Smooth muscle cell (in vitro differentiated cells): ENCODE measurements around the gene KRT6B. TPM values are rescaled to one million over a fixed set of nuclear protein-coding genes. Genes with fewer than 3 reads are reported as not detected.
A peak's percentile ranks its signal among the peaks of the same experiment; 100 is the strongest.

Experiments used
- DNase-seq: peaks from one replicate; lab custom pipeline; 2025; ENCODE audit not compliant: unreplicated experiment; lab: John Stamatoyannopoulos, UW
- H2AFZ ChIP-seq: fragments of 200-600 bp; sonication (generic); 2 replicates; pipeline ENCODE4 v1.6.0; 2016; ENCODE audit warnings: antibody characterized with exemption, low read depth, mild to moderate bottlenecking
- H3F3A ChIP-seq: fragments of 200-600 bp; sonication (generic); 2 replicates; pipeline ENCODE4 v1.6.0; 2017; ENCODE audit warnings: antibody characterized with exemption, low read depth
- H3K27ac ChIP-seq: fragments of 200-600 bp; sonication (generic); 2 replicates; pipeline ENCODE4 v1.5.1; 2016; ENCODE audit warnings: low read depth, mild to moderate bottlenecking
- H3K27me3 ChIP-seq: fragments of 200-600 bp; sonication (generic); 2 replicates; pipeline ENCODE4 v1.6.1; 2016; ENCODE audit warnings: low read depth, mild to moderate bottlenecking
- H3K36me3 ChIP-seq: fragments of 200-600 bp; sonication (generic); 2 replicates; pipeline ENCODE4 v1.5.1; 2016; ENCODE audit warnings: low read depth
- H3K4me1 ChIP-seq: fragments of 200-600 bp; sonication (generic); 2 replicates; pipeline ENCODE4 v1.5.1; 2016; ENCODE audit warnings: low read depth
- H3K4me2 ChIP-seq: fragments of 200-600 bp; sonication (generic); 2 replicates; pipeline ENCODE4 v1.6.0; 2016; ENCODE audit warnings: mild to moderate bottlenecking
- H3K4me3 ChIP-seq: fragments of 200-600 bp; sonication (generic); 2 replicates; pipeline ENCODE4 v1.5.1; 2016; ENCODE audit warnings: mild to moderate bottlenecking
- H3K79me2 ChIP-seq: fragments of 200-600 bp; sonication (generic); 2 replicates; pipeline ENCODE4 v1.6.0; 2016; ENCODE audit warnings: low read depth, mild to moderate bottlenecking
- H3K9ac ChIP-seq: fragments of 200-600 bp; sonication (generic); 2 replicates; pipeline ENCODE4 v1.6.0; 2016; ENCODE audit warnings: low read depth
- H3K9me3 ChIP-seq: fragments of 200-600 bp; sonication (generic); replicated peaks from 2 replicates; pipeline ENCODE4 v1.5.1; 2016; ENCODE audit warnings: low read depth
- H4K20me1 ChIP-seq: fragments of 200-600 bp; sonication (generic); 2 replicates; pipeline ENCODE4 v1.6.0; 2016; ENCODE audit warnings: low read depth
- CTCF ChIP-seq: fragments of 200-600 bp; sonication (generic); IDR thresholded peaks from 2 replicates; pipeline ENCODE4 v1.5.1; 2017; ENCODE audit warnings: borderline replicate concordance, mild to moderate bottlenecking, antibody characterized with exemption; ENCODE audit not compliant: insufficient read depth, poor library complexity, severe bottlenecking
- WGBS: methylation state at CpG from one replicate; pipeline ENCODE4 v1.1.7; 2016; ENCODE audit warnings: low lambda C conversion rate; 5-methylcytosine and 5-hydroxymethylcytosine counted together
- polyA plus RNA-seq: library from polyadenylated mRNA; unstranded; fragments of >200 nt; fragmentation: Nextera tagmentation; extraction: Ambion mirVana; gene quantifications from 2 replicates; pipeline ENCODE4 v1.2.1, GENCODE V29; 2016
- total RNA-seq: library from RNA; depleted of rRNA; stranded (reverse); fragments of >200 nt; gene quantifications from 2 replicates; pipeline ENCODE4 v1.2.3, GENCODE V29; 2014

Gene KRT6B
- total and polyA plus RNA-seq, 2 experiments from 2014 or later, result 248 to 336 TPM

GRCh38 chr12:52498946-52499345 lies 47.0 kb upstream of the KRT6B start:
- DNase-seq, result no peak
- H3K9me3 ChIP-seq, result no peaks in the 10 kb centered on the region
- no peaks in the 10 kb centered on the region for H3K27me3 ChIP-seq
- H3K27ac ChIP-seq, result no peak overlapping the region
- TF ChIP-seq CTCF, result no peak
- H3K36me3 ChIP-seq, result no peaks in the 10 kb centered on the region
- no peaks in the 10 kb centered on the region for H3F3A ChIP-seq
- 35% methylated on average over 1 of the region's 1 CpG for WGBS
- no peak overlapping the region for H3K4me2 ChIP-seq
- no peak overlapping the region for H2AFZ ChIP-seq
- no peaks in the 10 kb centered on the region for H4K20me1 ChIP-seq
- H3K79me2 ChIP-seq, result no peaks in the 10 kb centered on the region
- H3K9ac ChIP-seq, result no peak overlapping the region
- no peak overlapping the region for H3K4me3 ChIP-seq
- H3K4me1 ChIP-seq, result peaks cover 19% of the 10 kb centered on the region

- Histone ChIP-seq H3K4me1 (peaks cover 19% of the 10 kb centered on the region), H3K36me3 (no peaks in the 10 kb centered on the region), H4K20me1 (no peaks in the 10 kb centered on the region), H3K27ac (no peak overlapping the region), H3K9me3 (no peaks in the 10 kb centered on the region), H3K4me3 (no peak overlapping the region), H3K4me2 (no peak overlapping the region), H3K9ac (no peak overlapping the region), H3F3A (no peaks in the 10 kb centered on the region), H3K27me3 (no peaks in the 10 kb centered on the region), H3K79me2 (no peaks in the 10 kb centered on the region), H2AFZ (no peak overlapping the region)
- 95% methylated on average over 7 of the region's 7 CpGs for WGBS
- no peak for TF ChIP-seq CTCF
- DNase-seq, result no peak
Observed at GRCh38 chr12:52497975-52498374, 46.0 kb upstream of the KRT6B start.

- WGBS, result 28% methylated on average over 4 of the region's 4 CpGs
- TF ChIP-seq CTCF, result no peak
- Histone ChIP-seq H2AFZ (no peak overlapping the region), H3K4me1 (peaks cover 19% of the 10 kb centered on the region), H3F3A (no peaks in the 10 kb centered on the region), H3K4me3 (no peak overlapping the region), H3K36me3 (no peaks in the 10 kb centered on the region), H3K79me2 (no peaks in the 10 kb centered on the region), H4K20me1 (no peaks in the 10 kb centered on the region), H3K4me2 (peak overlapping the region; percentile 32), H3K9ac (no peak overlapping the region), H3K9me3 (no peaks in the 10 kb centered on the region), H3K27ac (peak overlapping the region; percentile 93), H3K27me3 (peaks cover 6% of the 10 kb centered on the region)
- no peak for DNase-seq
Observed at GRCh38 chr12:52496590-52497071, 44.7 kb upstream of the KRT6B start.

DNA sequence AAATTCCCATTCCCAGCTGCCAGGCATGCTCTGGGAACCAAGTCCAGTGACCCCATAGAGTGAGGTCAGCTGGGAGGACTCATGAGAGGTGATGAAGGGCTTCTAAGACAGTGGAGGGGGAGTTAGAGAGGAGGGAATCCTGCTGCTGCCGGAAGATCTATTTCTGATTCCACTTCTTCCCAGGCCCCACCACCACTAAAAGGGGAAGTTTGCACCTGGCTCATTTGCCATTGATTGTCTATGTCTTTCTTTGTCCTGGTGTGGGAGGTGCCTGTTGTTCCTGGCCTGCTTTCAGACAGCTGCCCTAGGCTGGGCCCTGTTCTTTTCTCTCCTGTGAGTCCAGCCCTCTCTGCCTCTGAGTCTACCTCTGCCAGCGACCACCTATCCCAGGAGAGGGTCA lies 44.1 kb upstream of the KRT6B start:
- Histone ChIP-seq H3K27ac (peak overlapping the region; percentile 93), H3K36me3 (no peaks in the 10 kb centered on the region)
- WGBS, result 83% methylated on average over 2 of the region's 2 CpGs

More for the DNA sequence above, 44.1 kb upstream of the KRT6B start:
- no peak overlapping the region for H2AFZ ChIP-seq
- H4K20me1 ChIP-seq, result no peaks in the 10 kb centered on the region
- peaks cover 10% of the 10 kb centered on the region for H3K27me3 ChIP-seq
- no peaks in the 10 kb centered on the region for H3K79me2 ChIP-seq
- no peaks in the 10 kb centered on the region for H3F3A ChIP-seq
- H3K4me3 ChIP-seq, result no peak overlapping the region
- peak overlapping the region; percentile 79 for H3K9ac ChIP-seq
- DNase-seq, result no peak
- TF ChIP-seq CTCF, result no peak
- peaks cover 19% of the 10 kb centered on the region for H3K4me1 ChIP-seq
- peak overlapping the region; percentile 32 for H3K4me2 ChIP-seq
- H3K9me3 ChIP-seq, result no peaks in the 10 kb centered on the region
